ENCODE data around the gene EIF2AK3. TPM values are rescaled to one million over a fixed set of nuclear protein-coding genes. Genes with fewer than 3 reads are reported as not detected.
"Not testable (repeated sequence)": the region's sequence is repeated elsewhere in the genome, so short reads cannot be mapped to it uniquely, and the experiment has no call there.

The EIF2AK3 gene
- total RNA-seq, 1 donor from 2014 or later = 8.2 TPM

GRCh38 chr2:88626171-88627054 is 851 bp downstream of the EIF2AK3 start:
- peak; percentile 27 for DNase-seq
- no peaks in the 10 kb centered on the region for H3K9me3 ChIP-seq (replicated peaks)
- peaks cover 52% of the 10 kb centered on the region for H3K4me1 ChIP-seq
- no peaks in the 10 kb centered on the region for H3K36me3 ChIP-seq
- intact Hi-C loops (cut with micrococcal nuclease) = no loop called here
- no peak for TF ChIP-seq CTCF (IDR thresholded peaks at IDR 0.05; ENCODE audit: borderline replicate concordance)
- H3K4me3 ChIP-seq = peak overlapping the region; percentile 96
- no peaks in the 10 kb centered on the region for H3K27me3 ChIP-seq (ENCODE audit: low read depth)
- peak overlapping the region; percentile 98 for H3K27ac ChIP-seq (replicated peaks)

DNA sequence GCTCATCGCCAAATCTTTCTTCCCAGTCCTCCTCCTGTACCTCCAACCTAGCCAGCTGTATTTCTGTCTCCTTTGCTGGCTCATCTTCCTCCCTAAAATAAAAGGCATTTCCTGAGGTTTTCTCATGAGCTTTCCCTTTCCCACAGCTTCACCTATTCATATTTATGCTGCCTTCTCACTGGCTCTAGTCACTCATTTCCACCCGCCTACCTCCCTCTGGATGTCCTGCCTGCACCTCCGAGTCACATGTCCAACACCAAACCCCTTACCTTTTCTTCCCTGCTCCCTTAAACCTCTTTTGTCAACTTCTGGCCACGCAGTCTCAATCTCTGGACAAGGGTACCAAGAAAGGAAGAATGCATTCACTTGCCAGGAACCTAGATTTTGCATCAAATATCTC is 2.8 kb downstream of the EIF2AK3 start:
- TF ChIP-seq CTCF (IDR thresholded peaks at IDR 0.05; ENCODE audit: borderline replicate concordance) = no peak
- intact Hi-C loops (cut with micrococcal nuclease) = no loop called here
- no peak overlapping the region for H3K4me3 ChIP-seq

DNA sequence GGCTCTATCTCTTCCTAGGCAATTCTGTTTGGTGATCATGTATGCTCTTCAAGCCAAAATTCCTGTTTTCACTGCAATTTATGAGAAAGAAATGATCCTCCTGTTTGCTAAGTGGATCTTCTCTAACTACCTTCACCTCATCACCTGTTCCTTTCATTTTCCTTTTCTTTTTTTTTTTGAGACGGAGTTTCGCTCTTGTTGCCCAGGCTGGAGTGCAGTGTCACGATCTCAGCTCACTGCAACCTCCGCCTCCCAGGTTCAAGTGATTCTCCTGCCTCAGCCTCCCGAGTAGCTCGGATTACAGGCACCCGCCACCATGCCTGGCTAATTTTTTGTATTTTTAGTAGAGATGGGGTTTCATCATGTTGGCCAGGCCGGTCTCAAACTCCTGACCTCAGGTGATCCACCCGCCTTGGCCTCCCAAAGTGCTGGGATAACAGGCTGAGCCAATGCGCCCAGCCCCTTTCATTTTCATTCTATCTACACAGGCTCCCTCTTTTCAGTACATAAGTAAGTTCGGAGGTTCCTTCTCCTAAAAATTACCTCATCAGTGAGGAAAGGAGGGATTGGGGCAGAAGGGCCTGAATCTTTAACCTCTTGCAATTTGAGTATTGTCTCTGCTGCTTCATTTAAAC is 3.3 kb downstream of the EIF2AK3 start:
- H3K4me1 ChIP-seq = peaks cover 63% of the 10 kb centered on the region

More for the DNA sequence above, 2.8 kb downstream of the EIF2AK3 start:
- H3K4me1 ChIP-seq = peaks cover 63% of the 10 kb centered on the region
- H3K27ac ChIP-seq (replicated peaks) = no peak overlapping the region
- no peaks in the 10 kb centered on the region for H3K27me3 ChIP-seq (ENCODE audit: low read depth)
- no peaks in the 10 kb centered on the region for H3K9me3 ChIP-seq (replicated peaks)
- no peaks in the 10 kb centered on the region for H3K36me3 ChIP-seq
- no peak for DNase-seq

DNA sequence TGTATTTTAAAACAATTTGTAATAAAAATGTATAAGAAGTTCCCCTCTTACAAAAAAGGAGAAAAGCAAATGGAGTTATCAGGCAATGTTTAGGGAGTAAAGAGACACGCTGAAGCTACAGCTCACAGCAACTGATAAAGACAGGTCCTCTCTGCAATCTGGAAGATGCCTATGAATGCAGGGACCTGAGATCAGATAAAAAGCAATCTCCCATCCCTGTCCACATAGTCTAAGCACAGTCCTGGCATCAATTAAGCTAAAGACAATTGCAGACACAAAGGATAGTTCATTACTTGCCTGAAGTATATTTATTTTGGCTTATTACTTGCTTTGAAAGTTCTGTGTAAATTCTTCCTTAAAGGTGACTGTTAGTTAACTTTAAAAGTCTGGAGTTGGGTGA is 5.0 kb downstream of the EIF2AK3 start:
- peaks cover 61% of the 10 kb centered on the region for H3K4me1 ChIP-seq
- no peaks in the 10 kb centered on the region for H3K36me3 ChIP-seq
- DNase-seq = no peak
- intact Hi-C loops (cut with micrococcal nuclease) = no loop called here
- no peaks in the 10 kb centered on the region for H3K27me3 ChIP-seq (ENCODE audit: low read depth)
- no peak for TF ChIP-seq CTCF (IDR thresholded peaks at IDR 0.05; ENCODE audit: borderline replicate concordance)
- no peak overlapping the region for H3K27ac ChIP-seq (replicated peaks)
- no peak overlapping the region for H3K4me3 ChIP-seq
- H3K9me3 ChIP-seq (replicated peaks) = no peaks in the 10 kb centered on the region

More for the DNA sequence above, 3.3 kb downstream of the EIF2AK3 start:
- H3K27me3 ChIP-seq (ENCODE audit: low read depth); H3K36me3 ChIP-seq; H3K27ac ChIP-seq (replicated peaks); H3K9me3 ChIP-seq (replicated peaks); intact Hi-C loops (cut with micrococcal nuclease); H3K4me3 ChIP-seq; DNase-seq: not testable (repeated sequence)

DNA sequence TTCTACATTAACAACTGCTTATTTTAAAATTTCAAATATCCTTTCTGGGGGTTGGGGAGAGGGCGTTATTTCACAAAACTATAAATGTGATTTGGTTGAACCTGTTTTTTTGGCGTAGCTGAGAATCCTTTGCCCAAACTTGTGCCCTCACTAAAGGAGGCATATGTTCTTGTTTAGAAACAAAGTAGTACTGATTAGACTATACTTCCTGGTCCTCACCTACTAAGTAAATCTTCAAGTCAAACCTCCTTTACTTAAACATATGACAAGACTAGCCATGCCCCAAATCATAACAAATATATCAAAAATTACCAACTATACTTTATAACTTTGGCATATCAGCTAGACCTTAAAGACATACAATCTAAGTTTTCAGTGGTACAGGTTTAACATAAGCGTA is 5.8 kb downstream of the EIF2AK3 start:
- no peaks in the 10 kb centered on the region for H3K9me3 ChIP-seq (replicated peaks)
- no peaks in the 10 kb centered on the region for H3K36me3 ChIP-seq
- no peak for TF ChIP-seq CTCF (IDR thresholded peaks at IDR 0.05; ENCODE audit: borderline replicate concordance)
- intact Hi-C loops (cut with micrococcal nuclease) = no loop called here
- H3K27me3 ChIP-seq (ENCODE audit: low read depth) = no peaks in the 10 kb centered on the region
- no peak overlapping the region for H3K4me3 ChIP-seq
- peaks cover 53% of the 10 kb centered on the region for H3K4me1 ChIP-seq
- no peak overlapping the region for H3K27ac ChIP-seq (replicated peaks)
- no peak for DNase-seq

- Histone ChIP-seq H3K36me3 (no peaks in the 10 kb centered on the region), H3K27me3 (ENCODE audit: low read depth) (no peaks in the 10 kb centered on the region), H3K9me3 (replicated peaks) (no peaks in the 10 kb centered on the region), H3K4me3 (no peak overlapping the region), H3K27ac (replicated peaks) (no peak overlapping the region), H3K4me1 (peaks cover 53% of the 10 kb centered on the region)
- no peak for TF ChIP-seq CTCF (IDR thresholded peaks at IDR 0.05; ENCODE audit: borderline replicate concordance)
- intact Hi-C loops (cut with micrococcal nuclease) = no loop called here
- no peak for DNase-seq
These were observed 7.2 kb downstream of the EIF2AK3 start for GRCh38 chr2:88620015-88620414.
